ENCODE data around the gene WFDC8.

The WFDC8 gene

DNA sequence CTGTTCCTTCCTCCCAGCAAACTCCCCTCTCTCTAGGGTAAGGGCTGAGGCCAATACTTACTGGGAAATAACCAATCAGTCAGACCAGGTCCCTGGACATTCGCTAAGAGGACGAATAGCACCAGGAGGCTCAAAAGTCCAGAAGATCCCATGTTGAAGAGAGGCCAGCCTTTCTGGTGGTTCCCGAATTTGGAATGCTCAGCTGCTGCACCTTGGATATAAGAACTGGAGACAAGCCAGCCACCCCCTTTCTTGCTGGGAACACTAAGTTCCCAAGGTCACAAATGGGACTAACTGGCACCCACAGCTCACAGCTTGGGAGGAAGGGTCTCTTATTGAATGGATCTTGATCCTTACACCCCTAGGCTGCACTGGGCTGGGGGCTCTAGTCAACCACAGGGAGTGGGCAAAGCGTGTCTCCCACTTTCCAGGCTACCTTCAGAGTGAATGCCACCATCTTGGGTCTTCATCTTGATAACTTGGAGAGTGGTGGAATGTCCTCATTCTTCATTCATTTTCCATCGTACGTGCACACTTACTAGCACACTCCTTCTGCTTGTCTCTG, 31.8 kb downstream of the WFDC8 start, which contains the start of gene EPPIN:
Gene EPPIN (minus strand): TSS at position 196 of the 565 bp plus-strand sequence. CDS start 44 bp downstream, at position 152.
- no peak for DNase-seq

- DNase-seq, result peak in 1 of 2 experiments; percentile 24
Observed at GRCh38 chr20:45545754-45546453, 33.2 kb downstream of the WFDC8 start.

GRCh38 chr20:45545351-45545750, 33.7 kb downstream of the WFDC8 start:
- no peak for DNase-seq

DNA sequence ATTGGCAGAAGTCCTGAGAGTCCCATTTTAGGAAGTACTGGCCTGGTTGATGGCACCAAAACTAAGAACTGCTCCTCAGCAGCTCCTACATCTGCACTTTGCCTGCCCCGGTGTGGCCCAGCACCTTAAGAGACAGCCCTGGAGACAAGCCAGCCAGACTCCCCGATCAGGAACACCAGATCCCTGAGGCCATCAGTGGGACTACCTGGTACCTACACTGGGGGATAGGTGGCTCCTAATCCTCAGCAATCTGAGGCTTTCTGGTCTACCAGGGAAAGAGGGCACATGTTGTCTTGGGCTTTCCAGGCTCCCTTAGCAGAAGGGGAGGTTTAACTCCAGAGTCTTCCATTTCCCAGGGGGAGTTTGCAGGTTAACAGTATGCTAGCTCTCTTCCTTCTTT, 39.7 kb downstream of the WFDC8 start, which contains the start of gene WFDC6:
Gene WFDC6 (minus strand): TSS at position 101 of the 400 bp plus-strand sequence. CDS start 75 bp downstream, at position 26.
- no peak for DNase-seq

DNA sequence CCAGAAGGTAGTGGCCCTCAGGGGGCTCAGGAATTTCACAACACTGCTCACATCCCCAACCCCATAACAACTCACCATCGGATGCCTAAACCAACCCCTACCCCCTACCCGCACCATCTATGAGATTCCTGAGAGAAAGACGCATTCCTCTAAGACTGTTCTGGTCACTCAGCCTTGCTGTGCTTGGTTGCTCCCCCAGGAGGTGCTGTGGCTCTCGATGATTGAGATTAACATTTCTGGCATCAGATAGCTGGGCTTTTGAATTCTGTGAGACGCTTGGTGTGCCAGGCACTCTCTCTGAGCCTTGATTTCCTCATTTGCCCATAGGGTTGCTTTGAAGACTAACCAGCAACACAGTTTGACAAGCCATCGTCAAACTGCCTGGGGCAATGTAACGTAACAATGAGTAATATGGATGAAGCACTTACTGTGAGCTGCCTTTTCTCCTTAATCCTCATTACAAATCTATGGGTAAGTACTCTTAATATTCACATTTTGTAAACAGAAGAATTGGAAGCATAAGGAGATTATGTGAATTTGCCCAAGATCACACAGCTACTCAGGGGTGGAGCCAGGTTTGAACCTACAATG, 40.8 kb downstream of the WFDC8 start:
- DNase-seq, result no peak

DNA sequence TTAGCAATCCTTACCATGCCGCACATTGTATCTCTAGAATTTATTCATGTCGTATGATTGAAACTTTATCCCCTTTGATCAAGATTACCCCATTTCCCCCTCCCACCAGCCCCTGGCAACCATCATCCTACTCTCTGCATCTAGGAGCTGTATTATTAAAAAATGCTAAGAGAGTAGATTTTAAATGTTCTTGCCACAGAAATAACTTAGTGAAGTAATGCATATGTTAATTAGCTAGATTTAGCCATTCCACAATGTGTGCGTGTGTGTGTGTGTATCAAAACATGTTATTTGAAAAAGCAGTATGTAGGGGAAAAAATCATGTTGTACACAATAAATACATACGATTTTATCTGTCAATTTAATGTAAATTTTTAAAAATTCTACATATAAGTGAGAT, 51.8 kb downstream of the WFDC8 start:
- no peak for DNase-seq

DNA sequence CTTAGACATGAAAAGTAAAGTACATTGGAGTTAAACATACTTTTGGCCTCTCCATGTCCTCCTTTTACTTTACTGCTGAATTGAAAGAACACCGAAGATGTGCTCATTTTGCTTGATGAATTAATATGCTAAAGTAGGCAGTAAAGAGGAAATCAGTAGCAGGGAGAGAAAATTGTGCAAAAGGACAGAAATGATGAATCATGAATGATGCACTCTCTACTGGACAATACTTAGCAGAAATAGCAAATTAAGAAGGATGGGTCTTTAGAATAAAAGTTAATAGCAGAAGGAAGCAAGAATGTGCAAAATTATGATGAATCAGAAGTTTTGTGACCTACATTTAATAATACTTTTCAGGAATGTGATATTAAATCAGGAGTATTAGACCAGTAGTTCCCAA, 55.3 kb downstream of the WFDC8 start:
- no peak for DNase-seq

- DNase-seq, result no peak
Observed at GRCh38 chr20:45518282-45518681, 60.8 kb downstream of the WFDC8 start.

- DNase-seq, result no peak
Observed at GRCh38 chr20:45515147-45515913, 63.8 kb downstream of the WFDC8 start, which contains the start of gene SPINT3. Gene SPINT3, minus strand, starts transcription at chr20:45515622. Its CDS starts 14 bp downstream, at chr20:45515608.

DNA sequence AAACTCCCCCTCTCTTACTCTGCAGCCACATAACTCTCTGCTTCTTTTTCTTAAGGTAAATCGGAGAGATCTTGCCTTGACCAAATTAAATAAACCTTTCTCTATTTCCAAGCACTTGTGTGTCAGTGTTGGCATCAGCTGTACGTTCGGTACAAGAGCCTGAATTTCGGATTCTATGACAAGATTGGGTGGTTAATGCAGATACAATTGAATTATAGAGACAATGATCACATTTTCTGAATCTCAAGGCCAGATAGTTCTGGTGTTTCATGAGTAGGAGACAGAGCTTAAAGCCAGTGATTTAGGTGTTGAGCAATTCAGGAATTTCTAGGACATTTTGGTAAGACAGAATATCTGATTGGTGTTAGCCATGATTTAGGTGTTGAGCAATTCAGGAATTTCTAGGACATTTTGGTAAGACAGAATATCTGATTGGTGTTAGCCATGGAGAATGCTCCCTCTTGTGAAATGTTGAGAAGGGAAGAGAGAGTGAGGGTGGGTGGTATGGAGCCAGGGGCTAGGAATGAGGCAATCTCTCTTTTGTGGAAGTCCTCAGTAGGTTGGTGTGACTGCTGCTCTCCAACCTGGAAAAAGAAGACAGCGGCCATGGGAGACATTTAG, 68.7 kb downstream of the WFDC8 start:
- no peak for DNase-seq

GRCh38 chr20:45509091-45509490, 70.0 kb downstream of the WFDC8 start:
- DNase-seq, result no peak

- no peak for DNase-seq
Observed at GRCh38 chr20:45508068-45508886, 70.8 kb downstream of the WFDC8 start.

GRCh38 chr20:45507011-45507820, 71.9 kb downstream of the WFDC8 start:
- no peak for DNase-seq

DNA sequence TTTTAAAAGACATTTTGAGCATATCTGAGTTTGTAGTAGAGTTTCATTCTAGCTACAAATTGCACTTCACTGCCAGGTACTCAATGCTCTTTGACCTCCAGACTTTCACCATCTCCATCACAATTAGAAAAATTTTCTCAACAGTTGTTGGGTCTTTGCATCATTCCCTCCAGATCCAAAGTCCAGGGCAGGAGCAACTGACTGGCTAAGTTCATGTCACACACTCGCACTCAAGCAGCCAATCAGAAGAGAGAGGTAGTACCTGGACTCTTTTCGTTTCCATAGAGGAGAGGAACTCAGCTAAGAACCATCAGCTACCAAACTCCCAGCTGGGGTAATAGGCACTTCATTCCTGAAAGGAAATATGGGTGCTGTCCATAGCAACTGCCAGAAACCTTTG, 72.7 kb downstream of the WFDC8 start:
- DNase-seq, result no peak

- DNase-seq, result no peak
Observed at GRCh38 chr20:45503403-45503802, 75.7 kb downstream of the WFDC8 start.

DNA sequence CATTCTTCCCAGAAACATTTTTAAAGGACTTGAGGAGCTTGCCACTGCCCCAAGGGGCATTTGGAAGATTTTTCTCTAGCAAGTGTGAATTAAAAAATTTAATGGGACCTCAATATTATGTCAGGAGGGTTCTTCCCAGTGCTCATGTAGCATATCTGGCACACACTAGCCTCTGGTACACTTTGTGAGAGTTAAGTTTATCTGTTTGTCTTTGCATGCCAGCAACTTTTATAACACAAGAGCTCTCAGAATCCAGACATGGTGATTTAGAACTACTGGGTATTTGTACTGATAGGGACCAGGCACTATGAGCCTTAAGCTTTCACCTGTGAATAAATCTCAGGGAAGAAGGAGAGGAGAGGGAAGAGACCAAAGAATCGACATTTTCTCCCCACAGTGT, 76.5 kb downstream of the WFDC8 start:
- DNase-seq, result no peak

Data from NCI-H524 (cell line).